HG03045 (cell line): ENCODE data around the gene BAX.
A peak's percentile ranks its signal among the peaks of the same experiment; 100 is the strongest.

Source experiments
- ATAC-seq: cut with Tn5 transposase; IDR thresholded peaks from one replicate; pipeline ENCODE4 v1.9.1; 2021; ENCODE audit warnings: mild to moderate bottlenecking, moderate library complexity; ENCODE audit not compliant: unreplicated experiment

BAX gene

GRCh38 chr19:48982280-48982679 is 27.6 kb downstream of the BAX start:
- ATAC-seq = no peak

- no peak for ATAC-seq
Measured at GRCh38 chr19:48985711-48986110, 31.0 kb downstream of the BAX start.

GRCh38 chr19:48986211-48986610 is 31.5 kb downstream of the BAX start:
- no peak for ATAC-seq

- ATAC-seq = no peak
Measured at GRCh38 chr19:48987323-48987722, 32.6 kb downstream of the BAX start.

- no peak for ATAC-seq
Measured at GRCh38 chr19:48988286-48988685, 33.6 kb downstream of the BAX start.

- no peak for ATAC-seq
Measured at GRCh38 chr19:48988860-48989259, 34.2 kb downstream of the BAX start.

- ATAC-seq = no peak
Measured at GRCh38 chr19:48989701-48990291, 35.1 kb downstream of the BAX start.

GRCh38 chr19:48990400-48990799 is 35.7 kb downstream of the BAX start:
- no peak for ATAC-seq

- ATAC-seq = no peak
Measured at GRCh38 chr19:48991011-48991609, 36.4 kb downstream of the BAX start.

- no peak for ATAC-seq
Measured at GRCh38 chr19:48991873-48992580, 37.4 kb downstream of the BAX start.

- ATAC-seq = no peak
Measured at GRCh38 chr19:48992581-48993174, 38.0 kb downstream of the BAX start.

- ATAC-seq = peak; percentile 86
Measured at GRCh38 chr19:48993175-48994034, 38.7 kb downstream of the BAX start, which contains the start of the genes GYS1 and RUVBL2. Gene GYS1 (minus strand): TSS chr19:48993309. CDS start chr19:48993112, 197 bp downstream. Gene RUVBL2 (plus strand): TSS chr19:48993887. CDS start chr19:48993912, 25 bp downstream.

GRCh38 chr19:48994035-48994386 is 39.3 kb downstream of the BAX start:
- no peak for ATAC-seq

- no peak for ATAC-seq
Measured at GRCh38 chr19:48997972-48998371, 43.3 kb downstream of the BAX start.

GRCh38 chr19:48999481-49000325 is 45.0 kb downstream of the BAX start:
- ATAC-seq = no peak

GRCh38 chr19:49004133-49004532 is 49.5 kb downstream of the BAX start:
- ATAC-seq = no peak

- ATAC-seq = no peak
Measured at GRCh38 chr19:49004964-49005614, 50.4 kb downstream of the BAX start.

GRCh38 chr19:49006905-49007304 is 52.2 kb downstream of the BAX start:
- ATAC-seq = no peak

GRCh38 chr19:49009828-49010227 is 55.2 kb downstream of the BAX start:
- ATAC-seq = no peak
